T47D (cell line): ENCODE measurements around the gene KDM4C.

Source experiments
- DNase-seq, 2 experiments: peaks; one replicate each; pipeline versions ENCODE4 v3.0.0 to v3.0.0-alpha.2; 2011 to 2012; ENCODE audit warnings: low read depth in 1 of 2, low spot score in 1 of 2
- JUND ChIP-seq: IDR thresholded peaks from 2 replicates; pipeline ENCODE4 v1.6.1; 2012; ENCODE audit warnings: low read depth
- in situ Hi-C: cut with HindIII; loops from 2 replicates; pipeline ENCODE4 v1.10.0; 2016; ENCODE audit warnings: low sequenced_read_pairs, low pct_unique_long_range_greater_than_20kb

The KDM4C gene

DNA sequence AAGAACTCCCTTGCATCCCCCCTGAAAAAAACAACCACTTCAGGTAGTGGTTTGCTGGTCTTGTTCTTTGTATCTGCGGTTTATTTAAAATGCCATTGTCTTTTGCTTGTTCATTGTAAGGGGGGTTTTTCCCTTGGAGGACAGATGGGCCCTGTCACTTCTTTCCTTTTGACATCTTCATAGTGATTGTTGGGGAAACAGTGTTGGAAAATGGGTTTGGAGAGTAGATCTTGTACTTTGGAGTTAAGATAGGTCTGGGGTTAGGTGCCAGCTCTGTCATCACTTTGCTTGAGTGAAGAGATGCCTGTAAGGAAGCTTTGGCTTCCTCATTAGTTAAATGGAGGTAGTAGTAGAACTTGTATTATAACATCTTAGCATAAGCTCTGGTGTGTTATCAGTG, 112.4 kb downstream of the KDM4C start:
- DNase-seq: no peak
- TF ChIP-seq JUND: no peak
- in situ Hi-C loops: no loop called here

DNA sequence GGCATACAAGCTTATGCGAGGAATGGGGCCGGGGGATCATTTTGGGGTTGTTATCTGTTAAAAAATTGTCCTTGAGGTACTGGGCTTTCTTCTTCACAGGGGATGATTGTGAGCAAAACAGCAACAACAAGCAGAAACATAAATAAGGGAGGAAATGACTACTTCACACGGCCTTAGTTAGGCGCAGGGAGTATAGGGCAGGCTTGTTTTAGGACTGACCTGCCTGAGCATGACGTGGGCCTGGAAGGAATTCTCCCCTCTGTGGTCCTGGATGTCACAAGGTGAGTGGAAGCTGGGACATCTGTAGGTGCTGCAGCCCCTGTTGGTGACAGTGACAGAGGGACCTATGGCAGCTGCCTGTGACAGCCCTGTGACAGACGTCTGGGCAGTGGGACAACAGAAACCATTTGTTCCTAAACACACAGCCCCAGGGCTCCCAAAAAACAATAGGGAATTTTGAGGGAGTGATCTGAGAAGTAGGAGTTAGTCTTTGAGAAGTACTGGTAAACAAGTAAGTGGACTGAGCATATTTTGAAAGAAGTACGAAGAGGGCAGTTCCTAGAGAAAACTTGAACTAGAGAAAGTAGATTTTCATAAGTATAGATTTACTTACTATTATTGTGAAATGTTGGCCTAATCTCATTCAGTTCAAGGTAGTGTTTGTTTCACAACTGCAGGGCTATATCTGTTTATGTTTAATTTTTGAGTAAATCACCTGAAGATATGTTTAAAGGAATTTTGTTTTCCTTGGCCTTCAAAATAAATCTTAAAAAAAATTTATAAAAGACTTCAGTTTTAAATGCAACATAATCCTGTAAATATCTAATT, 113.1 kb downstream of the KDM4C start:
- in situ Hi-C loops: no loop called here
- DNase-seq: peak in 1 of 2 experiments; percentile 8
- no peak for TF ChIP-seq JUND

DNA sequence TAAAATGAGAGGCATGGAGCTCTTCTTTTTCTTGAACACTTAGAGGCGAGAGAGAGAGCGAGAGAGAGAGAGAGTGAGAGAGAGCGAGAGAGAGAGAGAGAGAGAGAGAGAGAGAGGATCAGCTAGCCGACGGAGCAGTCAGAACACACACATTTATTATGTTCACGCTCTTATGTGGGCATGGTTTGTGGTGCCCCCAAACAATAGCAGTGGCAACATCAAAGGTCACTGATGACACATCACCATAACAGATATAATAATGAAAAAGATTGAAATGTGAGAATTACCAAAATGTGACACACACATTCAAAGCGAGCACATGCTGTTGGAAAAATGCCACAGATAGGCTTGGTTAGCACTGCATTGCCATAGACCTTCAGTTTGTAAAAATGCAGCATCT, 116.1 kb downstream of the KDM4C start:
- in situ Hi-C loops: no loop called here
- DNase-seq: no peak
- TF ChIP-seq JUND: no peak

DNA sequence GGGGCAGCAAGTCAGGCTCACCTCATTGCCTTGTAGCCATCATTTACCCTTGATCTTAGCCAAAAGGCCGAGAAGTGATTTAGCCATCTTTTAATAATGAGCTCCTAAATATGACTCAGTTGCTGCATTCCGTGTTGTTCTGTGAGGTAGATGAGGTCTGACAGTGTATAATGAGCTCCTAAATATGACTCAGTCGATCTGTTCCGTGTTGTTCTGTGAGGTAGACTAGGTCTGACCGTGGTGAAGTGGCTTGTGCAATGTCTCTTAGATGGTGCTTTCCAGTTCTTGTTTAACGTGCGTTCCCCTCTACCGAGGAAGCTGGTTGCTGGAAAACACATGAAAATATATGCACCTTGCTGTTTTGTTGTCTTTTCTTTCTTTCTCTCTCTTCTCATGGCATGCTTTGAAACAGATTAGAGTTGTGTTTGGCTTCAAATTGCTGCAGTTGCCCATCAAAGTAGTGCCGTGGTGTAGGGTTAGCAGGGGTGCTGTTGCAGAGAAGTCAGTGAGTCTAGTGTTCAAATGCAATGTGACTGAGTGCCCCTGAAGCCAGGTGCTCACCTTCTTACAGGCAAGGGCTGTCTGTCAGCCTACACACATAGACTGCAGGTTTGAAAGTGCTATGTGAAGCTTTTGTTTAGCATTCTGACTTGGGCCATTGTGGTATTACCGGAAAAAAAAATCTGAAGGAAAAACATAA, 118.6 kb downstream of the KDM4C start:
- in situ Hi-C loops: no loop called here

DNA sequence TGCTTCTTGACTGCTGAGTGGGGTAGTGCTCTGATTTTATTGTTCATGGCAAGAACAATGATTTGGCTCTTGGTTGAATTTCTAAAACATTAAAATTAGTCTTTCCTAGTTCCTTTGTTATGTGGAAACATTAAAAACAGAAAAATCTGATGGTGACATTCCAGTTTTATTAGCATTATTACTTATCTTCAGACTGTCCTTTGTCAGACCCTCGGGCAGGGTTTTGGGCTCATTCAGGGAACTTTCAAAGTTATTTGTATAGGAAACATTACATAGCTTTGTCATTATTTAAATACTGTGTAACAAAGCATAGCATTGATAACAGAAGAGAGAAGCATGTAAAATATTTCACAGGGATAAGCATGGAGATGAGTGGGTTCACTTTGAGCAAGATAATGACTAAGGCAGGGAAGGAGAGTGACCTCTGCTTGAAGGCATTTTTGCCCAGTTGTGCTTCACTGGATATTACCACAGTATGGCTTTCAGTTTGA, 119.9 kb downstream of the KDM4C start:
- no peak for DNase-seq
- in situ Hi-C loops: no loop called here
- TF ChIP-seq JUND: no peak

More for the DNA sequence above, 118.6 kb downstream of the KDM4C start:
- no peak for DNase-seq
- no peak for TF ChIP-seq JUND

DNA sequence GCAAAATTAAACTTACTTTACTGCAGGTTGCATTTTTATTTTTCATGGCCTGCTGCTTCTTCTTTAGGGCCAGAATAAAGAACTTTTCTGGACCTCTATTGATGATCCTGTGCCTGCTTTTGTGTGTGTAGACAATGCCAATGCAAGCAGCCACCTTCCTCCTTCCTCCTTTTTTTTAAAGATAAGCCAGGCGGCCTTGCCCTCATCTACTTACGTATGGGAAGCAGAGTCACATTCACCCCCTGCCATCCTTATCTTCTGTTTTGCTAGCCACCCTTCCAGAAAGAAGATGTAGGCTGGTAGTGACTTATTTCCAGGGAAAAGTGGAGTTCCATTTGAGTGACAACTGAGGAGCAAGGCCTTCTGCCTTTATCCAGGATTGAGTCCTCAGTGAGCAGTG, 122.9 kb downstream of the KDM4C start:
- TF ChIP-seq JUND: no peak
- DNase-seq: no peak
- in situ Hi-C loops: no loop called here

DNA sequence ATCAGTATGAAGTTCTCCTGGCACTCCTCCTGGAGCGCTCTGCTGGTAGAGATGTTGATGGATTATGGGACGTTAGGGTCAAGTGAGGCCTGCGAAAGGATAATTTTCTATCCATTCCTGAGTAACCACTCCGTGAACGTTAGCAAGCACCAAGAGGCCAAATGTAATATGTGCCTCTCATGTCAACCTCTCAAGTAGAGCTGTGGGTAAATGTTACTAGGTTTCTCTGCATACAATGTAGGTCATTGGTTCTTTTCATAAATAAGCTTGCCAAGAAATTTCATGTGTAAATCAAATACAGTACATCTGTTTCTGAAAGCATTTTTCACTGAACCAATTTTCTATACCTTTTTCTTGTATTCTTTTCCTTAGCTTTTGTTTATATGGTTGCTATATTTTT, 126.3 kb downstream of the KDM4C start:
- in situ Hi-C loops: no loop called here
- no peak for DNase-seq
- no peak for TF ChIP-seq JUND

DNA sequence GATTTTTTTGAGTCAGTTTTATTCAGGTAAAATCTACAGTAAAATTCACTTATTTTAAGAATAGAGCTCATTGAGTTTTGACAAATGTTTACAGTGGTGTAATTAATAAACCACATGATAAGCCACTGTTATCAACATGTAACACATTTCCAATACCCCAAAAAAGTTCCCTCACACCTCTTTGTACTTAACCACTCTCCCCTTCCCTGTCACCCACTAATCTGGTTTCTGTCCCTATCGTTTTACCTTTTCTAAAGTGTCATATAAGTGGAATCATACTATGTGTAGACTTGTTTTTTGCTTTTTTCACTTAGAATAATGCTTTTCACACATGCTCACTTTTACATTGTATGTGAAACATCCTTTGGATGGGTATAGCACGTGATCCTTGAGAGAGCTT, 127.2 kb downstream of the KDM4C start:
- TF ChIP-seq JUND: no peak
- in situ Hi-C loops: no loop called here
- no peak for DNase-seq

DNA sequence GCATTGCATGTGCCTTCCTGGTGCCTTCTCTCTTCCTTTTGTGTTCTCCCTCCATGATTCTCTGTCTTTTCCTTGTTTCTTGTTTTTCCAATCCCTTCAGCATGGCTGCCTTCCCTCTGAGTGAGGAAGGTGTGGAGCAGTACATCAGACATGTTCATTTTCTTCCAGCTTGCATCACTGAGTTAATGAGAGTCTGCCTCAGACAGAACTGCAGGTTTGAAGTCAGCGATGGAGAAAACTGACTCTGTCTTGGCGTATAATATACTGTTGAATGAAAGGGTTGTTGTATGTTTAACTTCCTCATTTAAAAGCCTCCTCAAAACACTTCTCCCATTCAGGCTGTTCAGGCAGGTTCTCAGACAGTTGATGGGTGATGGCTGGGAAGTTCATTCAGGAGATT, 129.3 kb downstream of the KDM4C start:
- TF ChIP-seq JUND: no peak
- in situ Hi-C loops: no loop called here
- no peak for DNase-seq

DNA sequence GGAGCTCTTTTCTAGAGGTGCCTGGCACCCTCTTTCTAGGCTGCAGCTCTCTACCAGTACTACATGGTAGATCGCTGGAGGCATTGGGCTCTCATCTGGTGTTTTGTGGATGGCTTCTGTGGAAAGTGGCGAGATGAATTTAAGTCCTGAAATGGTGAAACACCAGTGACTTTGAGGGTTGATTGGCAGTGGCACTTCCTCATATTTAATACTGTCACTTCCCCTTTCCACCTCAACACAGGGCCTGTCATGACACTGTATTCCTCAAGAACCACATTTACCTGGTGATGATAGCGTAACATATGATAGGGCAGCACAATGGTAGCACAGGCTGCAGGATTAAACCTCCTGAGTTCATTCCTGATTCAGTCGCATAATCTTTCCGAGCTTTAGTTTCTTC, 132.1 kb downstream of the KDM4C start:
- no peak for TF ChIP-seq JUND
- in situ Hi-C loops: no loop called here
- DNase-seq: no peak

DNA sequence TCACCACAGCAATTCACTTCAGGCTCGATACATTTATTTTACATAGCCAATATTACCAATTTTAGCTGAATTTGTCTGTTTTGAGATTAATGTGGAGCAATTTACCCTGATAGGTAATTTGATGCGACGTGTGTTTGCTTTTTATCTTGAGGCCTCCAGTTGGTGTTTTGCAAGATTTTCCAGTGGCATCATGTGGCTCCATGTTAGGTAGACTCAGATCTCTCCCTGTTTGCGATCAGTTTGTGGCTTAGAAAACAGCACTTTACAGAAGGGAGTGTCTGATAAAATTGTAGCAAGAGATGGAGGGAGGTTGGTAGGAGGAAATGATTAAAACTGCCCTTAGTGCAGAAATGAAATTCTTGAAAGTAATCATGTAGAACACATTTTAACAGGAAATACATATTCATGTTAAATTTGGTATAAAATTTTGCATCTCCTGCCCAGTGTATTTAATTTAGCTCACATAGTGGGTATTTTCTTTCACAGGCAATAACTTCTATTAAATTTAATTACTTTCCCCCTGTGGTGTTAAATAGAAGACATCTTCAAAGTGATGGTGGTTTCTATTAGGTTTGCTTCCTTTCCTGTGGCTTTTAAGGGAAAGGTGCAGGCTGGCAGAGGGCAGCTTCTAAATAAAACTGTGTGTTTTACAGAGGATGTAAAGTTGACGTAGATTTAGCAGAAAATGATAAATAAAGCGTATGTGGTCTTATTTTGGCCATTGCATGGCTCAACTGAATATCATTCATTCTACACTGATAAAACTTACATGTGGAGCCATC, 135.8 kb downstream of the KDM4C start:
- TF ChIP-seq JUND: no peak
- in situ Hi-C loops: no loop called here
- DNase-seq: no peak

DNA sequence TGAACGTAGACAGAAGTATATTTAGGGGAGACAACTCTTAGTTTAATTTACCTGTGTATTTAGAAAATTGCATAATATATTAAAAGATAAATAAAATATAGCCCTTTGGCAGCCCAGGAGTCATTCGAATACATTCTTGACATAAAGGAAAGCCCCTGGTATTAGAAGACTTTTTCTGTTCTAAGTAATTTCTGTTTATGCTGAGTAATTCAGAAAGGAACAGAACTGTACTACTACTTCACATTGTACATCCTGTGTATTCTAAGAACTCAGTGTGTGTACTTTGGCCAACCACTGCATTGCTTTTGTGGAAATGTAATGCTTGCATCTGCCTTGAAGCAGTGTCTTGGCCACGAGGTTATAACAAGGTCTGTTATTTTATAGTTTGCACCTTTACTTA, 136.4 kb downstream of the KDM4C start:
- in situ Hi-C loops: no loop called here
- TF ChIP-seq JUND: no peak

DNA sequence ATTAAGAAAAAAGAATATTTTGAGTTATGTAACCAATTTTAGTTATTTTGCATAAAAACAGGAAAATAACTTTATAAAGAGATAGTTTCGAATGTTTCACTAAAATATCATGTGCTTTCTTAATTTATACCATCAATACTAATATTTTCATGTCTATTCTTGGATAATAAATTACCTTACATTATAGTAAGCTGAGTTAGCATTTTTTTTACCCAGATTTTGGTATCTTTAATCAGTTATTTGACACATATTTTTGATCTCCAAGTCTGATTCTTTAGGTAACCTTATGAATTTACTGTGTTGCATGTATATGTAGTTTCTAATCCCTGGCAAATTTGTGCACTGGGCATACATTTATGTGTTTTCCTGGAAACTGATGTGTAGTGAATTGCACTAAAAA, 138.0 kb downstream of the KDM4C start:
- TF ChIP-seq JUND: no peak
- DNase-seq: no peak
- in situ Hi-C loops: no loop called here

More for the DNA sequence above, 136.4 kb downstream of the KDM4C start:
- DNase-seq: no peak
